ENCODE data around the gene LSM2.
"Not testable (repeated sequence)": the region's sequence is repeated elsewhere in the genome, so short reads cannot be mapped to it uniquely, and the experiment has no call there.

The LSM2 gene

GRCh38 chr6:31799781-31800180 is 7.0 kb downstream of the LSM2 start:
- DNase-seq (ENCODE audit: low read depth in 4 of 4, low spot score in 1 of 4): no peak

- no peak for DNase-seq (ENCODE audit: low read depth in 4 of 4, low spot score in 1 of 4)
Measured at GRCh38 chr6:31797588-31797987, 9.2 kb downstream of the LSM2 start.

- DNase-seq (ENCODE audit: low read depth in 4 of 4, low spot score in 1 of 4): no peak
Measured at GRCh38 chr6:31796993-31797385, 9.8 kb downstream of the LSM2 start.

- peak; percentile 58 to 82 (median 70) for DNase-seq (ENCODE audit: low read depth in 4 of 4, low spot score in 1 of 4)
Measured at GRCh38 chr6:31795616-31796298, 11.0 kb downstream of the LSM2 start, which contains the start of gene VARS1. Gene VARS1 (minus strand): TSS chr6:31795752. CDS start chr6:31795217, 535 bp downstream.

- DNase-seq (ENCODE audit: low read depth in 4 of 4, low spot score in 1 of 4): no peak
Measured at GRCh38 chr6:31794866-31795615, 11.7 kb downstream of the LSM2 start.

- DNase-seq (ENCODE audit: low read depth in 4 of 4, low spot score in 1 of 4): no peak
Measured at GRCh38 chr6:31794294-31794865, 12.4 kb downstream of the LSM2 start.

- not testable (repeated sequence) for DNase-seq (ENCODE audit: low read depth in 4 of 4, low spot score in 1 of 4)
Measured at GRCh38 chr6:31793927-31794245, 12.9 kb downstream of the LSM2 start.

GRCh38 chr6:31792761-31793171 is 14.0 kb downstream of the LSM2 start:
- no peak for DNase-seq (ENCODE audit: low read depth in 4 of 4, low spot score in 1 of 4)

GRCh38 chr6:31792090-31792374 is 14.7 kb downstream of the LSM2 start:
- DNase-seq (ENCODE audit: low read depth in 4 of 4, low spot score in 1 of 4): no peak

- DNase-seq (ENCODE audit: low read depth in 4 of 4, low spot score in 1 of 4): no peak
Measured at GRCh38 chr6:31791324-31792089, 15.3 kb downstream of the LSM2 start.

- no peak for DNase-seq (ENCODE audit: low read depth in 4 of 4, low spot score in 1 of 4)
Measured at GRCh38 chr6:31785475-31785874, 21.3 kb downstream of the LSM2 start.

- no peak for DNase-seq (ENCODE audit: low read depth in 4 of 4, low spot score in 1 of 4)
Measured at GRCh38 chr6:31784098-31784925, 22.5 kb downstream of the LSM2 start.

GRCh38 chr6:31782126-31782855 is 24.5 kb downstream of the LSM2 start:
- DNase-seq (ENCODE audit: low read depth in 4 of 4, low spot score in 1 of 4): no peak

- DNase-seq (ENCODE audit: low read depth in 4 of 4, low spot score in 1 of 4): no peak
Measured at GRCh38 chr6:31781244-31782125, 25.3 kb downstream of the LSM2 start.

GRCh38 chr6:31780507-31781243 is 26.1 kb downstream of the LSM2 start:
- DNase-seq (ENCODE audit: low read depth in 4 of 4, low spot score in 1 of 4): no peak

GRCh38 chr6:31779908-31780307 is 26.9 kb downstream of the LSM2 start:
- DNase-seq (ENCODE audit: low read depth in 4 of 4, low spot score in 1 of 4): no peak

GRCh38 chr6:31778999-31779885 is 27.5 kb downstream of the LSM2 start:
- DNase-seq (ENCODE audit: low read depth in 4 of 4, low spot score in 1 of 4): no peak

- no peak for DNase-seq (ENCODE audit: low read depth in 4 of 4, low spot score in 1 of 4)
Measured at GRCh38 chr6:31778193-31778592, 28.6 kb downstream of the LSM2 start.
